NT2/D1 (cell line): ENCODE data around the gene TUBGCP2.

Experiments
- DNase-seq: peaks from one replicate; pipeline ENCODE4 v3.0.0-alpha.2; 2011; ENCODE audit warnings: low read depth, low spot score
- H3K27me3 ChIP-seq: 2 replicates; pipeline ENCODE4 v1.6.0; 2011; ENCODE audit warnings: mild to moderate bottlenecking; ENCODE audit not compliant: insufficient read length, insufficient read depth
- H3K36me3 ChIP-seq: 2 replicates; pipeline ENCODE4 v1.6.1; 2011; ENCODE audit warnings: mild to moderate bottlenecking, low read length, mixed read lengths; ENCODE audit not compliant: insufficient read depth, insufficient read length
- H3K4me1 ChIP-seq: 2 replicates; pipeline ENCODE4 v1.5.1; 2011; ENCODE audit not compliant: insufficient read depth, insufficient read length
- H3K4me3 ChIP-seq: 2 replicates; pipeline ENCODE4 v1.5.1; 2011; ENCODE audit warnings: low read depth; ENCODE audit not compliant: insufficient read length
- H3K9ac ChIP-seq: 2 replicates; pipeline ENCODE4 v1.6.0; 2011; ENCODE audit warnings: low read depth; ENCODE audit not compliant: insufficient read length
- H3K9me3 ChIP-seq: 2 replicates; pipeline ENCODE4 v1.5.1; 2011; ENCODE audit warnings: mild to moderate bottlenecking, low read length; ENCODE audit not compliant: insufficient read depth
- SUZ12 ChIP-seq: IDR thresholded peaks from 2 replicates; pipeline ENCODE4 v1.6.1; 2011; ENCODE audit not compliant: insufficient read length, insufficient read depth; ENCODE audit errors: extremely low read depth
- YY1 ChIP-seq: IDR thresholded peaks from 2 replicates; pipeline ENCODE4 v1.6.1; 2011; ENCODE audit not compliant: insufficient read length, insufficient read depth
- ZNF274 ChIP-seq: IDR thresholded peaks from 2 replicates; pipeline ENCODE4 v1.6.1; 2011; ENCODE audit warnings: mild to moderate bottlenecking, low read depth, low read length

TUBGCP2 gene

GRCh38 chr10:133338080-133339071 is 29.7 kb upstream of the TUBGCP2 start:
- TF ChIP-seq ZNF274 (no peak), SUZ12 (no peak), YY1 (no peak)
- Histone ChIP-seq H3K4me3 (no peak overlapping the region), H3K27me3 (peaks cover 65% of the 10 kb centered on the region)

GRCh38 chr10:133337370-133337725 is 28.7 kb upstream of the TUBGCP2 start:
- H3K9me3 ChIP-seq = peaks cover 4% of the 10 kb centered on the region; the same call in 1 of the 2 replicates
- no peaks in the 10 kb centered on the region for H3K4me1 ChIP-seq
- no peak overlapping the region for H3K9ac ChIP-seq
- H3K4me3 ChIP-seq = no peak overlapping the region
- H3K36me3 ChIP-seq = no peaks in the 10 kb centered on the region
- no peak for DNase-seq
- TF ChIP-seq SUZ12 (no peak), YY1 (no peak), ZNF274 (no peak)
- H3K27me3 ChIP-seq = peaks cover 73% of the 10 kb centered on the region

More at GRCh38 chr10:133338080-133339071, 29.7 kb upstream of the TUBGCP2 start:
- H3K9ac ChIP-seq = no peak overlapping the region
- no peaks in the 10 kb centered on the region for H3K36me3 ChIP-seq
- peaks cover 5% of the 10 kb centered on the region for H3K4me1 ChIP-seq
- DNase-seq = no peak
- H3K9me3 ChIP-seq = no peaks in the 10 kb centered on the region

- TF ChIP-seq YY1 = no peak
- TF ChIP-seq ZNF274 = no peak
- no peak for TF ChIP-seq SUZ12
- no peak for DNase-seq
- no peak within 1 kb of the TSS for H3K4me3 ChIP-seq
These were observed 28.1 kb upstream of the TUBGCP2 start, which contains the start of gene CALY for GRCh38 chr10:133336577-133337369. Gene CALY, minus strand, starts transcription at chr10:133336896. Its CDS starts 7,907 bp downstream, at chr10:133328989.

GRCh38 chr10:133336118-133336576 is 27.5 kb upstream of the TUBGCP2 start:
- TF ChIP-seq YY1 (no peak), ZNF274 (no peak), SUZ12 (no peak)
- H3K27me3 ChIP-seq = peaks cover 86% of the 10 kb centered on the region
- H3K4me3 ChIP-seq = no peak overlapping the region

More at GRCh38 chr10:133336577-133337369, 28.1 kb upstream of the TUBGCP2 start, which contains the start of gene CALY:
- Histone ChIP-seq H3K9ac (no peak within 1 kb of the TSS), H3K27me3 (peaks cover 79% of the 10 kb centered on the region), H3K4me1 (no peaks in the 10 kb centered on the region), H3K36me3 (no peaks in the 10 kb centered on the region), H3K9me3 (peaks cover 10% of the 10 kb centered on the region; the same call in 1 of the 2 replicates)

GRCh38 chr10:133335246-133336117 is 26.8 kb upstream of the TUBGCP2 start:
- H3K9me3 ChIP-seq = peaks cover 14% of the 10 kb centered on the region; the same call in 1 of the 2 replicates
- no peaks in the 10 kb centered on the region for H3K36me3 ChIP-seq
- no peak overlapping the region for H3K9ac ChIP-seq
- TF ChIP-seq SUZ12 (peak; percentile 11), YY1 (no peak), ZNF274 (no peak)
- H3K4me3 ChIP-seq = peak overlapping the region; percentile 8
- H3K4me1 ChIP-seq = no peaks in the 10 kb centered on the region
- H3K27me3 ChIP-seq = peaks cover 91% of the 10 kb centered on the region
- no peak for DNase-seq

More at GRCh38 chr10:133336118-133336576, 27.5 kb upstream of the TUBGCP2 start:
- Histone ChIP-seq H3K4me1 (no peaks in the 10 kb centered on the region), H3K9ac (no peak overlapping the region), H3K36me3 (no peaks in the 10 kb centered on the region), H3K9me3 (peaks cover 14% of the 10 kb centered on the region; the same call in 1 of the 2 replicates)
- no peak for DNase-seq
